NCI-H2227 treated with DMSO at 0.1 percent for 48 hours (cell line): ENCODE results near the gene GJA8.
A peak's percentile ranks its signal among the peaks of the same experiment; 100 is the strongest.
"Not testable (repeated sequence)": the region's sequence is repeated elsewhere in the genome, so short reads cannot be mapped to it uniquely, and the experiment has no call there.

Source experiments
- DNase-seq: peaks from one replicate; lab custom pipeline; 2025; lab: John Stamatoyannopoulos, UW

GJA8 gene

GRCh38 chr1:147927689-147928088 is 25.1 kb downstream of the GJA8 start:
- not testable (repeated sequence) for DNase-seq

DNA sequence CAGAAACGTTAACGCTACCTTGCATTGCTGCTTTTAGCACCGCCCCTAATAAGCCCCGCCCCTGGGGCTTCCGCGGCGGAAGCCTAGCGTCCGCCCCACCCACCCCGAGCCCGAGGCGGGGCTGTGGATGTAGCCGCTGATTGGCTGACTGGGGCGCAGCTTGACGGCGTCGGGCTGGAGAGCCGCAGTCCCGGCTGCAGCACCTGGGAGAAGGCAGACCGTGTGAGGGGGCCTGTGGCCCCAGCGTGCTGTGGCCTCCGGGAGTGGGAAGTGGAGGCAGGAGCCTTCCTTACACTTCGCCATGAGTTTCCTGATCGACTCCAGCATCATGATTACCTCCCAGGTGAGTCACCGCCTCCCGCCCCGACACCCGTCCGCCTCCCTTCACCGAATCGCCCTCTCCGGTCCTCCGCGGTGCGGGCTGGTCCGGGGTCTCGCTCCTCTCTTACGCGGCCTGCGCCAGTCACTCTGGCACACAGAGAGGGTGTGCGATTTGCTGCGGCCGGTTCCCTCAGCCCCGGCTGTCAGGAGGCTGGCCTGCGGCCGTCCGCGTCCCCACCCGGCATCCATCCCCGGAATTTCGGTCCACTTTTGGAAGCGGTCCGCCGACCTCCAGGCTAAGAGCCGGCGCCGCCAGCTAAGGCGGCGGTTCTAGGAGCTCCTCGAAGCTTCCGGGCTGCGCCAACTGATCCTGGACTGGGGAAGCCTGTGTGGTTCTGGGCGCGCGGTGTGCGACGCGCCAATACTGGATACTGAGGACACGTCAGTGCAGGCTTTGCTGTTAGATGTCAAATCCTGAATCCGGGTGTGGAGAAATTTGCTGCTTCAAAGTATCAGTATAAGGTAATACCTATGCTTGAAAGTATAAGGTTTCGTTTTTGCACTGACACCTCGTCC is 25.9 kb downstream of the GJA8 start, which contains the start of gene GPR89B:
Gene GPR89B (plus strand): TSS at position 185 of the 897 bp plus-strand sequence. CDS start 117 bp downstream, at position 302.
- DNase-seq = peak; percentile 73

GRCh38 chr1:147931137-147931536 is 28.5 kb downstream of the GJA8 start:
- DNase-seq = not testable (repeated sequence)

GRCh38 chr1:147935296-147935695 is 32.7 kb downstream of the GJA8 start:
- not testable (repeated sequence) for DNase-seq

- not testable (repeated sequence) for DNase-seq
Measured at GRCh38 chr1:147940456-147940855, 37.9 kb downstream of the GJA8 start.

DNA sequence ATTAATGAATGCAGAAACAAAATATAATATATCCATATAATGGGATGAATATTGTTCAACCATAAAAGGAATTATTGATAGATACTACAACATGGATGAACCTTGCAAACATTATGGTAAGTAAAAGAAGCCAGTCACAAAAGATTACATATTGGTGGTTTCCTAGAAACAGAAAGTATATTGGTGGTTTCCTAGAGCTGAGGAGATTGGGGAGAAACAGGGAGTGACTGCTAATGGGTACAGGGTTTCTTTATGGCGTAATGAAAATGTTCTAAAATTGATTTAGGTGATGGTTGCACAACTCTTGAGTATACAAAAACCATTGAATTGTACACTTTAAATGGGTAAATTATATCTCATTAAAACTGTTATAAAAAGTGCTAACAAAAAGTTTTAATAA is 40.0 kb downstream of the GJA8 start:
- DNase-seq = not testable (repeated sequence)

GRCh38 chr1:147949517-147949916 is 46.9 kb downstream of the GJA8 start:
- not testable (repeated sequence) for DNase-seq
